MM.1S (cell line): ENCODE measurements around the gene CLCN4.

Experiments
- DNase-seq: peaks from one replicate; pipeline ENCODE4 v3.0.0-alpha.2; 2015
- H2AFZ ChIP-seq: fragments of 300-600 bp; sonication (generic); 2 replicates; pipeline ENCODE4 v1.6.0; 2016; ENCODE audit warnings: antibody characterized with exemption, low read length
- H3F3A ChIP-seq: fragments of 300-600 bp; sonication (generic); 2 replicates; pipeline ENCODE4 v1.6.1; 2016; ENCODE audit warnings: mild to moderate bottlenecking, antibody characterized with exemption, low read length, moderate library complexity, mixed read lengths; ENCODE audit not compliant: insufficient read depth
- H3K27ac ChIP-seq: fragments of 300-600 bp; sonication (generic); 2 replicates; pipeline ENCODE4 v1.5.1; 2016; ENCODE audit warnings: mild to moderate bottlenecking, low read length
- H3K27me3 ChIP-seq: fragments of 300-600 bp; sonication (generic); replicated peaks from 2 replicates; pipeline ENCODE4 v1.6.0; 2016; ENCODE audit warnings: low read length; ENCODE audit not compliant: insufficient read depth
- H3K36me3 ChIP-seq: fragments of 300-600 bp; sonication (generic); replicated peaks from 2 replicates; pipeline ENCODE4 v1.6.1; 2016; ENCODE audit warnings: mild to moderate bottlenecking, low read length, mixed read lengths; ENCODE audit not compliant: insufficient read depth
- H3K4me1 ChIP-seq: fragments of 300-600 bp; sonication (generic); 2 replicates; pipeline ENCODE4 v1.6.1; 2016; ENCODE audit warnings: low read length, mixed read lengths
- H3K4me2 ChIP-seq: fragments of 300-600 bp; sonication (generic); 2 replicates; pipeline ENCODE4 v1.6.0; 2016; ENCODE audit warnings: low read depth, low read length
- H3K4me3 ChIP-seq: fragments of 300-600 bp; sonication (generic); 2 replicates; pipeline ENCODE4 v1.5.1; 2016; ENCODE audit warnings: low read length, mixed read lengths
- H3K79me2 ChIP-seq: fragments of 300-600 bp; sonication (generic); 2 replicates; pipeline ENCODE4 v1.6.1; 2016; ENCODE audit warnings: mixed run types, low read length, mixed read lengths
- H3K9ac ChIP-seq: fragments of 300-600 bp; sonication (generic); 2 replicates; pipeline ENCODE4 v1.6.1; 2016; ENCODE audit warnings: low read length, mixed read lengths
- H3K9me2 ChIP-seq: fragments of 300-600 bp; sonication (generic); replicated peaks from 2 replicates; pipeline ENCODE4 v1.6.1; 2016; ENCODE audit warnings: mild to moderate bottlenecking, low read length, mixed read lengths; ENCODE audit not compliant: insufficient read depth
- H3K9me3 ChIP-seq: fragments of 300-600 bp; sonication (generic); replicated peaks from 2 replicates; pipeline ENCODE4 v1.6.1; 2016; ENCODE audit warnings: mild to moderate bottlenecking, low read length, mixed read lengths; ENCODE audit not compliant: insufficient read depth
- H4K20me1 ChIP-seq: fragments of 300-600 bp; sonication (generic); 2 replicates; pipeline ENCODE4 v1.6.1; 2016; ENCODE audit warnings: mild to moderate bottlenecking, low read length, moderate library complexity, mixed read lengths; ENCODE audit not compliant: insufficient read depth
- CTCF ChIP-seq: fragments of 300-600 bp; sonication (generic); IDR thresholded peaks from 2 replicates; pipeline ENCODE4 v1.5.1; 2016; ENCODE audit warnings: antibody characterized with exemption, low read length, mixed read lengths
- EZH2 ChIP-seq: fragments of 300-600 bp; sonication (generic); optimal IDR thresholded peaks from 2 replicates; pipeline ENCODE3; 2017; ENCODE audit warnings: low read depth, mild to moderate bottlenecking, antibody characterized with exemption, low read length, mixed read lengths
- EZH2phosphoT487 ChIP-seq: fragments of 300-600 bp; sonication (generic); IDR thresholded peaks from 2 replicates; pipeline ENCODE4 v1.6.1; 2018; ENCODE audit warnings: antibody characterized with exemption, low read length

The CLCN4 gene

GRCh38 chrX:10117864-10118377 lies 38.9 kb upstream of the CLCN4 start:
- H3K79me2 ChIP-seq = peaks cover 56% of the 10 kb centered on the region
- 0 out of 2 replicates have a peak, but pooled peaks cover 4% of the 10 kb centered on the region for H3K36me3 ChIP-seq
- no peaks in the 10 kb centered on the region for H3K9me3 ChIP-seq
- peaks cover 24% of the 10 kb centered on the region for H3F3A ChIP-seq
- no peak overlapping the region for H3K4me2 ChIP-seq
- no peaks in the 10 kb centered on the region for H4K20me1 ChIP-seq
- no peaks in the 10 kb centered on the region for H3K27me3 ChIP-seq
- DNase-seq = no peak
- H2AFZ ChIP-seq = no peak overlapping the region
- H3K27ac ChIP-seq = peak overlapping the region; percentile 61; the same call in 1 of the 2 replicates
- H3K4me3 ChIP-seq = no peak overlapping the region
- no peak overlapping the region for H3K9ac ChIP-seq
- no peaks in the 10 kb centered on the region for H3K9me2 ChIP-seq
- peaks cover 60% of the 10 kb centered on the region for H3K4me1 ChIP-seq
- TF ChIP-seq CTCF = no peak
- TF ChIP-seq EZH2 = no peak
- no peak for TF ChIP-seq EZH2phosphoT487

- no peak for DNase-seq
- 0 out of 2 replicates have a peak, but pooled peaks cover 4% of the 10 kb centered on the region for H3K36me3 ChIP-seq
- no peaks in the 10 kb centered on the region for H3K27me3 ChIP-seq
- no peak overlapping the region for H3K4me3 ChIP-seq
- TF ChIP-seq CTCF (no peak), EZH2 (no peak), EZH2phosphoT487 (no peak)
- H4K20me1 ChIP-seq = no peaks in the 10 kb centered on the region
- H3K9me2 ChIP-seq = no peaks in the 10 kb centered on the region
- H3K27ac ChIP-seq = peak overlapping the region; percentile 61
- H3K9ac ChIP-seq = peak overlapping the region; percentile 46; the same call in 1 of the 2 replicates
- peaks cover 53% of the 10 kb centered on the region for H3K79me2 ChIP-seq
- H3F3A ChIP-seq = peaks cover 19% of the 10 kb centered on the region
- H3K9me3 ChIP-seq = no peaks in the 10 kb centered on the region
- H2AFZ ChIP-seq = no peak overlapping the region
- H3K4me1 ChIP-seq = peaks cover 56% of the 10 kb centered on the region
- no peak overlapping the region for H3K4me2 ChIP-seq
Observed at GRCh38 chrX:10118530-10118929, 38.2 kb upstream of the CLCN4 start.

- H3F3A ChIP-seq = peaks cover 19% of the 10 kb centered on the region
- peak overlapping the region; percentile 46; the same call in 1 of the 2 replicates for H3K9ac ChIP-seq
- H3K36me3 ChIP-seq = 0 out of 2 replicates have a peak, but pooled peaks cover 4% of the 10 kb centered on the region
- H3K4me2 ChIP-seq = peak overlapping the region; percentile 24; the same call in 1 of the 2 replicates
- no peak overlapping the region for H2AFZ ChIP-seq
- peaks cover 51% of the 10 kb centered on the region for H3K79me2 ChIP-seq
- H4K20me1 ChIP-seq = no peaks in the 10 kb centered on the region
- no peaks in the 10 kb centered on the region for H3K9me2 ChIP-seq
- H3K9me3 ChIP-seq = no peaks in the 10 kb centered on the region
- H3K27ac ChIP-seq = peak overlapping the region; percentile 99; the same call in 1 of the 2 replicates
- peak; percentile 100 for TF ChIP-seq CTCF
- TF ChIP-seq EZH2phosphoT487 = no peak
- H3K27me3 ChIP-seq = no peaks in the 10 kb centered on the region
- DNase-seq = peak; percentile 68
- no peak overlapping the region for H3K4me3 ChIP-seq
- H3K4me1 ChIP-seq = peaks cover 56% of the 10 kb centered on the region
Observed at GRCh38 chrX:10119399-10119990, 37.3 kb upstream of the CLCN4 start.
